Activated naive CD4-positive, alpha-beta T cell treated with anti-CD3 and anti-CD28 coated beads for 36 hours (primary cell): ENCODE results near the gene PLAAT2. TPM values are rescaled to one million over a fixed set of nuclear protein-coding genes. Genes with fewer than 3 reads are reported as not detected.
"Not testable (repeated sequence)": the region's sequence is repeated elsewhere in the genome, so short reads cannot be mapped to it uniquely, and the experiment has no call there.

Experiments
- CTCF ChIA-PET: fragments of 350-600 bp; sonication (Branson Sonifier 250); formaldehyde crosslinking; loops from one replicate; lab custom pipeline; 2021; ENCODE audit warnings: antibody characterized with exemption; lab: Charles Lee
- DNase-seq: peaks from one replicate; pipeline ENCODE4 v3.0.0-alpha.2; 2020
- H3K27ac Mint-ChIP-seq: one replicate; pipeline ENCODE4 v1.8.0; 2021; ENCODE audit warnings: mild to moderate bottlenecking, mixed read lengths
- H3K27me3 Mint-ChIP-seq: one replicate; pipeline ENCODE4 v1.8.0; 2021; ENCODE audit warnings: low read depth, mixed read lengths
- H3K36me3 Mint-ChIP-seq: one replicate; pipeline ENCODE4 v1.8.0; 2021; ENCODE audit warnings: low read depth, mixed read lengths
- H3K4me1 Mint-ChIP-seq: one replicate; pipeline ENCODE4 v1.8.0; 2021; ENCODE audit warnings: low read depth, mixed read lengths
- H3K4me3 Mint-ChIP-seq: one replicate; pipeline ENCODE4 v1.8.0; 2021; ENCODE audit warnings: mild to moderate bottlenecking, moderate library complexity, mixed read lengths
- H3K9me3 Mint-ChIP-seq: one replicate; pipeline ENCODE4 v1.8.0; 2021; ENCODE audit warnings: mixed read lengths
- intact Hi-C: fragments of 100-400 bp; cut with micrococcal nuclease; formaldehyde crosslinking; loops from one replicate; pipeline ENCODE4 v1.15.1; 2023
- total RNA-seq, 2 experiments: library from RNA; stranded (reverse); gene quantifications; one replicate each; pipeline ENCODE4 v1.2.3, GENCODE V29; 2021

Gene PLAAT2
- total RNA-seq, 2 experiments from 2014 or later: not detected

GRCh38 chr11:63598556-63598955, 35.4 kb upstream of the PLAAT2 start:
- Mint-ChIP-seq H3K9me3 (no peaks in the 10 kb centered on the region), H3K4me1 (peaks cover 2% of the 10 kb centered on the region), H3K36me3 (no peaks in the 10 kb centered on the region), H3K4me3 (no peak overlapping the region), H3K27me3 (no peaks in the 10 kb centered on the region), H3K27ac (no peak overlapping the region)
- no peak for DNase-seq
- intact Hi-C loops: no loop called here
- CTCF ChIA-PET: no interaction called here

GRCh38 chr11:63595296-63595695, 32.1 kb upstream of the PLAAT2 start:
- DNase-seq: no peak
- CTCF ChIA-PET: interaction anchor here (0.8 kb wide), 1 partner anchor 143 kb away, joined by 6 read pairs; no protein-coding TSS in a partner anchor
- no peaks in the 10 kb centered on the region for H3K9me3 Mint-ChIP-seq
- no peak overlapping the region for H3K4me3 Mint-ChIP-seq
- intact Hi-C loops: no loop called here
- H3K27ac Mint-ChIP-seq: no peak overlapping the region
- no peaks in the 10 kb centered on the region for H3K27me3 Mint-ChIP-seq
- H3K4me1 Mint-ChIP-seq: no peaks in the 10 kb centered on the region
- H3K36me3 Mint-ChIP-seq: no peaks in the 10 kb centered on the region

GRCh38 chr11:63592975-63593395, 29.8 kb upstream of the PLAAT2 start:
- no peaks in the 10 kb centered on the region for H3K27me3 Mint-ChIP-seq
- H3K36me3 Mint-ChIP-seq: peaks cover 2% of the 10 kb centered on the region
- no peaks in the 10 kb centered on the region for H3K9me3 Mint-ChIP-seq
- H3K27ac Mint-ChIP-seq: no peak overlapping the region
- intact Hi-C loops: no loop called here
- H3K4me3 Mint-ChIP-seq: no peak overlapping the region
- H3K4me1 Mint-ChIP-seq: no peaks in the 10 kb centered on the region
- CTCF ChIA-PET: interaction anchor here (0.7 kb wide), 1 partner anchor 60 kb away, joined by 3 read pairs; no protein-coding TSS in a partner anchor
- peak; percentile 16 for DNase-seq

GRCh38 chr11:63590024-63590788, 27.0 kb upstream of the PLAAT2 start:
- no peaks in the 10 kb centered on the region for H3K9me3 Mint-ChIP-seq

GRCh38 chr11:63589000-63589399, 25.8 kb upstream of the PLAAT2 start:
- no peak for DNase-seq
- Mint-ChIP-seq H3K4me3 (no peak overlapping the region), H3K27me3 (no peaks in the 10 kb centered on the region), H3K4me1 (no peaks in the 10 kb centered on the region), H3K9me3 (no peaks in the 10 kb centered on the region), H3K36me3 (peaks cover 2% of the 10 kb centered on the region), H3K27ac (no peak overlapping the region)
- CTCF ChIA-PET: no interaction called here
- intact Hi-C loops: no loop called here

More at GRCh38 chr11:63590024-63590788, 27.0 kb upstream of the PLAAT2 start:
- H3K36me3 Mint-ChIP-seq: peaks cover 2% of the 10 kb centered on the region
- no peaks in the 10 kb centered on the region for H3K4me1 Mint-ChIP-seq
- no peak overlapping the region for H3K4me3 Mint-ChIP-seq
- CTCF ChIA-PET: interaction anchor here (0.5 kb wide), 1 partner anchor 362 kb away, joined by 3 read pairs; no protein-coding TSS in a partner anchor
- intact Hi-C loops: no loop called here
- no peak overlapping the region for H3K27ac Mint-ChIP-seq
- H3K27me3 Mint-ChIP-seq: no peaks in the 10 kb centered on the region
- no peak for DNase-seq

- Mint-ChIP-seq H3K4me3 (no peak overlapping the region), H3K4me1 (peaks cover 12% of the 10 kb centered on the region), H3K27me3 (no peaks in the 10 kb centered on the region), H3K36me3 (peaks cover 2% of the 10 kb centered on the region), H3K27ac (no peak overlapping the region), H3K9me3 (peaks cover 7% of the 10 kb centered on the region)
- intact Hi-C loops: no loop called here
- DNase-seq: no peak
- CTCF ChIA-PET: no interaction called here
These were observed 23.4 kb upstream of the PLAAT2 start for GRCh38 chr11:63586451-63587166.

GRCh38 chr11:63583357-63583677, 20.1 kb upstream of the PLAAT2 start:
- H3K4me3 Mint-ChIP-seq: no peak overlapping the region
- intact Hi-C loops: loop anchor here (2.0 kb wide), 1 partner anchor 17 kb away; no protein-coding TSS in a partner anchor
- H3K4me1 Mint-ChIP-seq: peaks cover 12% of the 10 kb centered on the region
- H3K27me3 Mint-ChIP-seq: no peaks in the 10 kb centered on the region
- H3K36me3 Mint-ChIP-seq: peaks cover 5% of the 10 kb centered on the region
- H3K9me3 Mint-ChIP-seq: peaks cover 26% of the 10 kb centered on the region
- CTCF ChIA-PET: no interaction called here
- no peak overlapping the region for H3K27ac Mint-ChIP-seq
- no peak for DNase-seq

- intact Hi-C loops, H3K4me3 Mint-ChIP-seq, H3K27ac Mint-ChIP-seq, H3K27me3 Mint-ChIP-seq, CTCF ChIA-PET, DNase-seq, H3K36me3 Mint-ChIP-seq: not testable (repeated sequence)
- Mint-ChIP-seq H3K9me3 (peaks cover 26% of the 10 kb centered on the region), H3K4me1 (peaks cover 12% of the 10 kb centered on the region)
These were observed 18.0 kb upstream of the PLAAT2 start for GRCh38 chr11:63581224-63581623.

- intact Hi-C loops, H3K4me3 Mint-ChIP-seq, CTCF ChIA-PET, DNase-seq, H3K27ac Mint-ChIP-seq, H3K36me3 Mint-ChIP-seq, H3K27me3 Mint-ChIP-seq: not testable (repeated sequence)
- peaks cover 26% of the 10 kb centered on the region for H3K4me1 Mint-ChIP-seq
- peaks cover 26% of the 10 kb centered on the region for H3K9me3 Mint-ChIP-seq
These were observed 15.7 kb upstream of the PLAAT2 start for GRCh38 chr11:63578882-63579281.

- Mint-ChIP-seq H3K27ac (peak overlapping the region; percentile 65), H3K4me3 (peak overlapping the region; percentile 76), H3K9me3 (peaks cover 6% of the 10 kb centered on the region), H3K27me3 (no peaks in the 10 kb centered on the region), H3K36me3 (peaks cover 2% of the 10 kb centered on the region), H3K4me1 (peaks cover 19% of the 10 kb centered on the region)
- CTCF ChIA-PET: interaction anchor here (0.7 kb wide), 1 partner anchor 96 kb away, joined by 3 read pairs; no protein-coding TSS in a partner anchor
- intact Hi-C loops: no loop called here
- DNase-seq: no peak
These were observed 11.8 kb upstream of the PLAAT2 start for GRCh38 chr11:63574856-63575602.

- peaks cover 4% of the 10 kb centered on the region for H3K9me3 Mint-ChIP-seq
- DNase-seq: peak; percentile 56
- H3K27ac Mint-ChIP-seq: peak overlapping the region; percentile 65
- CTCF ChIA-PET: interaction anchor here (0.7 kb wide), 1 partner anchor 95 kb away, joined by 3 read pairs; no protein-coding TSS in a partner anchor
- H3K36me3 Mint-ChIP-seq: peaks cover 2% of the 10 kb centered on the region
- H3K27me3 Mint-ChIP-seq: no peaks in the 10 kb centered on the region
- H3K4me1 Mint-ChIP-seq: peaks cover 19% of the 10 kb centered on the region
- H3K4me3 Mint-ChIP-seq: peak overlapping the region; percentile 76
- intact Hi-C loops: no loop called here
These were observed 11.0 kb upstream of the PLAAT2 start for GRCh38 chr11:63573881-63574855.
